ENCODE measurements around the gene ADD1.
"Not testable (repeated sequence)": the region's sequence is repeated elsewhere in the genome, so short reads cannot be mapped to it uniquely, and the experiment has no call there.

ADD1 gene

GRCh38 chr4:2932321-2932950 lies 88.8 kb downstream of the ADD1 start:
- Mint-ChIP-seq H3K27me3 (no peaks in the 10 kb centered on the region), H3K4me3 (peak overlapping the region; percentile 74), H3K36me3 (peaks cover 34% of the 10 kb centered on the region), H3K27ac (peak overlapping the region; percentile 85), H3K4me1 (peaks cover 43% of the 10 kb centered on the region), H3K9me3 (no peaks in the 10 kb centered on the region)
- DNase-seq = no peak
- CTCF ChIA-PET = no interaction called here

GRCh38 chr4:2932951-2933565 lies 89.4 kb downstream of the ADD1 start:
- Mint-ChIP-seq H3K36me3 (peaks cover 31% of the 10 kb centered on the region), H3K27ac (peak overlapping the region; percentile 85), H3K4me1 (peaks cover 46% of the 10 kb centered on the region), H3K9me3 (no peaks in the 10 kb centered on the region), H3K27me3 (no peaks in the 10 kb centered on the region), H3K4me3 (peak overlapping the region; percentile 74)
- CTCF ChIA-PET = no interaction called here
- DNase-seq = no peak

GRCh38 chr4:2933566-2934076 lies 90.0 kb downstream of the ADD1 start:
- DNase-seq = no peak
- peak overlapping the region; percentile 85 for H3K27ac Mint-ChIP-seq
- no peaks in the 10 kb centered on the region for H3K27me3 Mint-ChIP-seq
- peak overlapping the region; percentile 74 for H3K4me3 Mint-ChIP-seq
- CTCF ChIA-PET = no interaction called here
- peaks cover 29% of the 10 kb centered on the region for H3K36me3 Mint-ChIP-seq
- H3K9me3 Mint-ChIP-seq = no peaks in the 10 kb centered on the region
- H3K4me1 Mint-ChIP-seq = peaks cover 46% of the 10 kb centered on the region

GRCh38 chr4:2934077-2934812 lies 90.6 kb downstream of the ADD1 start:
- peak; percentile 68 for DNase-seq
- peak overlapping the region; percentile 68 for H3K27ac Mint-ChIP-seq
- no peaks in the 10 kb centered on the region for H3K9me3 Mint-ChIP-seq
- no peaks in the 10 kb centered on the region for H3K27me3 Mint-ChIP-seq
- H3K4me1 Mint-ChIP-seq = peaks cover 52% of the 10 kb centered on the region
- H3K36me3 Mint-ChIP-seq = peaks cover 30% of the 10 kb centered on the region
- CTCF ChIA-PET = interaction anchor here (2.2 kb wide), 1 partner anchor 17 kb away, joined by 11 read pairs; no protein-coding TSS in a partner anchor
- H3K4me3 Mint-ChIP-seq = peak overlapping the region; percentile 84

- H3K36me3 Mint-ChIP-seq = peaks cover 32% of the 10 kb centered on the region
- CTCF ChIA-PET = interaction anchor here (0.9 to 2.5 kb wide), 10 partner anchors 10 to 221 kb away, joined by 3 to 24 read pairs (median 6); no protein-coding TSS in a partner anchor
Observed at GRCh38 chr4:2934813-2935761, 91.4 kb downstream of the ADD1 start.

GRCh38 chr4:2935762-2936743 lies 92.4 kb downstream of the ADD1 start:
- Mint-ChIP-seq H3K9me3 (no peaks in the 10 kb centered on the region), H3K36me3 (peaks cover 37% of the 10 kb centered on the region), H3K27me3 (no peaks in the 10 kb centered on the region), H3K4me3 (peak overlapping the region; percentile 84), H3K4me1 (peaks cover 50% of the 10 kb centered on the region), H3K27ac (peak overlapping the region; percentile 90)
- CTCF ChIA-PET = interaction anchor here (0.9 to 2.5 kb wide), 10 partner anchors 9 to 222 kb away, joined by 3 to 24 read pairs (median 6); no protein-coding TSS in a partner anchor
- peak; percentile 44 for DNase-seq

More at GRCh38 chr4:2934813-2935761, 91.4 kb downstream of the ADD1 start:
- peaks cover 52% of the 10 kb centered on the region for H3K4me1 Mint-ChIP-seq
- H3K27ac Mint-ChIP-seq = peak overlapping the region; percentile 90
- H3K9me3 Mint-ChIP-seq = no peaks in the 10 kb centered on the region
- peak overlapping the region; percentile 84 for H3K4me3 Mint-ChIP-seq
- DNase-seq = peak; percentile 97
- no peaks in the 10 kb centered on the region for H3K27me3 Mint-ChIP-seq

GRCh38 chr4:2936773-2937145 lies 93.1 kb downstream of the ADD1 start:
- CTCF ChIA-PET = interaction anchor here (2.5 kb wide), 1 partner anchor 17 kb away, joined by 24 read pairs; no protein-coding TSS in a partner anchor
- Mint-ChIP-seq H3K27ac (peak overlapping the region; percentile 90), H3K9me3 (no peaks in the 10 kb centered on the region), H3K4me3 (peak overlapping the region; percentile 52), H3K4me1 (peaks cover 46% of the 10 kb centered on the region), H3K36me3 (peaks cover 38% of the 10 kb centered on the region), H3K27me3 (no peaks in the 10 kb centered on the region)
- no peak for DNase-seq

- peaks cover 41% of the 10 kb centered on the region for H3K4me1 Mint-ChIP-seq
- CTCF ChIA-PET = interaction anchor here (2.5 kb wide), 1 partner anchor 16 kb away, joined by 24 read pairs; no protein-coding TSS in a partner anchor
- H3K27ac Mint-ChIP-seq = peak overlapping the region; percentile 90
- no peak for DNase-seq
- H3K27me3 Mint-ChIP-seq = no peaks in the 10 kb centered on the region
- H3K36me3 Mint-ChIP-seq = peaks cover 41% of the 10 kb centered on the region
- H3K4me3 Mint-ChIP-seq = peak overlapping the region; percentile 52
- H3K9me3 Mint-ChIP-seq = no peaks in the 10 kb centered on the region
Observed at GRCh38 chr4:2937146-2937857, 93.7 kb downstream of the ADD1 start.

GRCh38 chr4:2937986-2938385 lies 94.3 kb downstream of the ADD1 start:
- DNase-seq = no peak
- Mint-ChIP-seq H3K27me3 (no peaks in the 10 kb centered on the region), H3K4me3 (no peak overlapping the region), H3K36me3 (peaks cover 43% of the 10 kb centered on the region), H3K27ac (peak overlapping the region; percentile 90), H3K9me3 (no peaks in the 10 kb centered on the region), H3K4me1 (peaks cover 39% of the 10 kb centered on the region)
- CTCF ChIA-PET = no interaction called here

GRCh38 chr4:2938411-2938810 lies 94.8 kb downstream of the ADD1 start:
- H3K27ac Mint-ChIP-seq, H3K4me3 Mint-ChIP-seq, CTCF ChIA-PET, DNase-seq, H3K9me3 Mint-ChIP-seq, H3K27me3 Mint-ChIP-seq: not testable (repeated sequence)
- Mint-ChIP-seq H3K4me1 (peaks cover 35% of the 10 kb centered on the region), H3K36me3 (peaks cover 42% of the 10 kb centered on the region)

- Mint-ChIP-seq H3K9me3 (no peaks in the 10 kb centered on the region), H3K4me1 (peaks cover 34% of the 10 kb centered on the region), H3K4me3 (no peak overlapping the region)
Observed at GRCh38 chr4:2938906-2939305, 95.3 kb downstream of the ADD1 start.

More at GRCh38 chr4:2938906-2939305, 95.3 kb downstream of the ADD1 start:
- Mint-ChIP-seq H3K27ac (peak overlapping the region; percentile 5), H3K36me3 (peaks cover 45% of the 10 kb centered on the region), H3K27me3 (no peaks in the 10 kb centered on the region)
- no peak for DNase-seq
- CTCF ChIA-PET = no interaction called here

All from activated naive CD4-positive, alpha-beta T cell treated with anti-CD3 and anti-CD28 coated beads, Interleukin-2, amount 10 ng/mL, durations not matched to agents 7 days and 5 days (primary cell).